Vagina (tissue), 2 donors: Measurements from ENCODE around the gene TP53AIP1.

ENCODE experiments used
- CTCF ChIP-seq, 3 experiments: fragments of 450-650 bp in 2 of 3; fragments of 200-600 bp in 1 of 3; sonication (generic) in 1 of 3; IDR thresholded peaks; one replicate each; pipeline ENCODE4 v1.5.1; 2017 to 2019; ENCODE audit warnings: antibody characterized with exemption in 3 of 3, mild to moderate bottlenecking in 2 of 3, moderate library complexity in 2 of 3
- POLR2A ChIP-seq, 2 donors: fragments of 450-650 bp; IDR thresholded peaks; one replicate each; pipeline ENCODE4 v1.6.1; 2017; ENCODE audit warnings: antibody characterized with exemption in 2 of 2, mild to moderate bottlenecking in 2 of 2, moderate library complexity in 2 of 2

- TF ChIP-seq CTCF (IDR thresholded peaks at IDR 0.05) (no peak), POLR2A (IDR thresholded peaks at IDR 0.05) (no peak)
Observed at GRCh38 chr11:128970598-128971190, 28.0 kb upstream of the TP53AIP1 start.
